Urothelium cell line (cell line): Measurements from ENCODE around the gene RHOB.
"Not testable (repeated sequence)": the region's sequence is repeated elsewhere in the genome, so short reads cannot be mapped to it uniquely, and the experiment has no call there.

Experiments used
- DNase-seq: peaks from one replicate; pipeline ENCODE4 v3.0.0; 2011; ENCODE audit warnings: low spot score, mixed read lengths
- FAIRE-seq: peaks from 2 replicates; lab custom pipeline; 2011; peaks lifted over from hg19 to GRCh38; lab: Jason Lieb, UNC

RHOB gene

GRCh38 chr2:20451341-20451740 lies 4.5 kb downstream of the RHOB start:
- DNase-seq: no peak
- FAIRE-seq: no peak

- DNase-seq (no peak), FAIRE-seq (no peak)
These were observed 5.1 kb downstream of the RHOB start for GRCh38 chr2:20451761-20452499.

- FAIRE-seq (no peak), DNase-seq (peak; percentile 42)
These were observed 5.7 kb downstream of the RHOB start for GRCh38 chr2:20452551-20452950.

- FAIRE-seq: no peak
These were observed 6.2 kb downstream of the RHOB start for GRCh38 chr2:20453087-20453486.

GRCh38 chr2:20454036-20454981 lies 7.4 kb downstream of the RHOB start:
- DNase-seq: no peak
- FAIRE-seq: no peak

More at GRCh38 chr2:20453087-20453486, 6.2 kb downstream of the RHOB start:
- no peak for DNase-seq

- DNase-seq (no peak), FAIRE-seq (no peak)
These were observed 8.3 kb downstream of the RHOB start for GRCh38 chr2:20455076-20455587.

- DNase-seq: no peak
- no peak for FAIRE-seq
These were observed 9.3 kb downstream of the RHOB start for GRCh38 chr2:20456116-20456571.

GRCh38 chr2:20456636-20457426 lies 10.0 kb downstream of the RHOB start:
- DNase-seq: no peak
- FAIRE-seq: no peak

- DNase-seq: no peak
- no peak for FAIRE-seq
These were observed 11.1 kb downstream of the RHOB start for GRCh38 chr2:20457661-20458630.

GRCh38 chr2:20458737-20459484 lies 12.0 kb downstream of the RHOB start:
- FAIRE-seq, DNase-seq: not testable (repeated sequence)

GRCh38 chr2:20465716-20466394 lies 19.0 kb downstream of the RHOB start:
- no peak for FAIRE-seq
- no peak for DNase-seq

GRCh38 chr2:20467789-20468548 lies 21.1 kb downstream of the RHOB start:
- no peak for DNase-seq
- no peak for FAIRE-seq

GRCh38 chr2:20468549-20469500 lies 22.0 kb downstream of the RHOB start:
- no peak for FAIRE-seq
- no peak for DNase-seq

- DNase-seq (no peak), FAIRE-seq (no peak)
These were observed 22.7 kb downstream of the RHOB start for GRCh38 chr2:20469595-20469994.

- FAIRE-seq (no peak), DNase-seq (no peak)
These were observed 23.3 kb downstream of the RHOB start for GRCh38 chr2:20470211-20470610.

- FAIRE-seq: no peak
- DNase-seq: no peak
These were observed 24.3 kb downstream of the RHOB start for GRCh38 chr2:20471148-20471547.
